Measurements from ENCODE around the gene DDX55.

GRCh38 chr12:123571343-123571813, 30.5 kb upstream of the DDX55 start:
- TF ChIP-seq, protein P1, sequence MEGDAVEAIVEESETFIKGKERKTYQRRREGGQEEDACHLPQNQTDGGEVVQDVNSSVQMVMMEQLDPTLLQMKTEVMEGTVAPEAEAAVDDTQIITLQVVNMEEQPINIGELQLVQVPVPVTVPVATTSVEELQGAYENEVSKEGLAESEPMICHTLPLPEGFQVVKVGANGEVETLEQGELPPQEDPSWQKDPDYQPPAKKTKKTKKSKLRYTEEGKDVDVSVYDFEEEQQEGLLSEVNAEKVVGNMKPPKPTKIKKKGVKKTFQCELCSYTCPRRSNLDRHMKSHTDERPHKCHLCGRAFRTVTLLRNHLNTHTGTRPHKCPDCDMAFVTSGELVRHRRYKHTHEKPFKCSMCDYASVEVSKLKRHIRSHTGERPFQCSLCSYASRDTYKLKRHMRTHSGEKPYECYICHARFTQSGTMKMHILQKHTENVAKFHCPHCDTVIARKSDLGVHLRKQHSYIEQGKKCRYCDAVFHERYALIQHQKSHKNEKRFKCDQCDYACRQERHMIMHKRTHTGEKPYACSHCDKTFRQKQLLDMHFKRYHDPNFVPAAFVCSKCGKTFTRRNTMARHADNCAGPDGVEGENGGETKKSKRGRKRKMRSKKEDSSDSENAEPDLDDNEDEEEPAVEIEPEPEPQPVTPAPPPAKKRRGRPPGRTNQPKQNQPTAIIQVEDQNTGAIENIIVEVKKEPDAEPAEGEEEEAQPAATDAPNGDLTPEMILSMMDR (optimal IDR thresholded peaks at IDR 0.05 in 1 of 3, IDR thresholded peaks at IDR 0.05 in 1 of 3, conservative IDR thresholded peaks at IDR 0.05 in 1 of 3; ENCODE audit: extremely low read depth in 1 of 3, insufficient read depth in 2 of 3, low read length in 3 of 3) = no peak
- TF ChIP-seq EZH2 (IDR thresholded peaks at IDR 0.05; ENCODE audit: low read length) = no peak
